Endothelial cell of umbilical vein (primary cell): Measurements from ENCODE around the gene TNFRSF14. TPM values are rescaled to one million over a fixed set of nuclear protein-coding genes. Genes with fewer than 3 reads are reported as not detected.

Experiments used
- BruUV-seq: library from RNA; stranded (reverse); fragments of 400-500 nt; replicated peaks from 2 replicates; lab custom pipeline; 2021; lab: Mats Ljungman, UMichigan
- CTCF ChIA-PET: fragments of 300-600, 350-600 bp; sonication (Branson Sonifier 250); formaldehyde crosslinking; loops from one replicate; lab custom pipeline; 2021; ENCODE audit warnings: antibody characterized with exemption, inconsistent platforms; lab: Charles Lee
- POLR2A ChIA-PET: fragments of 300-600, 350-600 bp; sonication (Branson Sonifier 250); formaldehyde crosslinking; loops from one replicate; lab custom pipeline; 2021; ENCODE audit warnings: antibody characterized with exemption, inconsistent platforms; lab: Charles Lee
- DNase-seq: peaks from one replicate; pipeline ENCODE4 v3.0.0-alpha.2; 2011; ENCODE audit warnings: low read depth, low spot score
- FAIRE-seq: peaks from 2 replicates; lab custom pipeline; 2011; peaks lifted over from hg19 to GRCh38; lab: Jason Lieb, UNC
- H2AFZ ChIP-seq: 2 replicates; pipeline ENCODE4 v1.6.0; 2012; ENCODE audit warnings: low read depth, low read length, control low read depth, inconsistent platforms
- H3K27ac ChIP-seq: 2 replicates; pipeline ENCODE4 v1.5.1; 2011; ENCODE audit warnings: low read depth, mild to moderate bottlenecking, control low read depth, low read length, moderate library complexity; ENCODE audit not compliant: insufficient read depth
- H3K27me3 ChIP-seq, 2 experiments: 2 replicates each; pipeline versions ENCODE4 v1.6.0 to v1.6.1; 2011; ENCODE audit warnings: low read length in 2 of 2, mixed read lengths in 1 of 2; ENCODE audit not compliant: control insufficient read depth in 2 of 2, insufficient read depth in 2 of 2
- H3K36me3 ChIP-seq, 2 experiments: 2 replicates in 1 of 2; 3 replicates in 1 of 2; pipeline ENCODE4 v1.5.1; 2011; ENCODE audit warnings: low read length in 2 of 2, mild to moderate bottlenecking in 1 of 2, moderate library complexity in 1 of 2; ENCODE audit not compliant: control insufficient read depth in 2 of 2, insufficient read depth in 2 of 2; ENCODE audit errors: extremely low read depth in 1 of 2
- H3K4me1 ChIP-seq: 3 replicates; pipeline ENCODE4 v1.5.1; 2011; ENCODE audit warnings: mild to moderate bottlenecking, low read length; ENCODE audit not compliant: control insufficient read depth, insufficient read depth; ENCODE audit errors: extremely low read depth
- H3K4me2 ChIP-seq: 2 replicates; pipeline ENCODE4 v1.6.1; 2011; ENCODE audit warnings: low read length, control low read depth, mixed read lengths; ENCODE audit not compliant: insufficient read depth
- H3K4me3 ChIP-seq, 3 experiments: fragments of 200-600 bp in 1 of 3; sonication (generic), shearing (Covaris generic) in 1 of 3; replicated peaks in 1 of 3; 2 replicates each; pipeline ENCODE4 v1.5.1; 2011 to 2016; ENCODE audit warnings: control low read depth in 3 of 3, low read length in 3 of 3, mild to moderate bottlenecking in 2 of 3, inconsistent platforms in 1 of 3, low read depth in 1 of 3, moderate library complexity in 1 of 3; ENCODE audit not compliant: insufficient read depth in 1 of 3
- H3K79me2 ChIP-seq: 2 replicates; pipeline ENCODE4 v1.6.0; 2012; ENCODE audit warnings: low read length, inconsistent platforms; ENCODE audit not compliant: control insufficient read depth, insufficient read depth
- H3K9ac ChIP-seq: replicated peaks from 2 replicates; pipeline ENCODE3; 2011; ENCODE audit warnings: low read length, control low read depth; ENCODE audit not compliant: insufficient read depth; ENCODE audit errors: extremely low read depth
- H3K9me1 ChIP-seq: replicated peaks from 3 replicates; pipeline ENCODE4 v1.6.0; 2011; ENCODE audit warnings: mild to moderate bottlenecking, low read length; ENCODE audit not compliant: control insufficient read depth, insufficient read depth; ENCODE audit errors: extremely low read depth
- H3K9me3 ChIP-seq: replicated peaks from 2 replicates; pipeline ENCODE4 v1.5.1; 2012; ENCODE audit warnings: low read length, inconsistent platforms; ENCODE audit not compliant: control insufficient read depth, insufficient read depth
- H4K20me1 ChIP-seq: replicated peaks from 2 replicates; pipeline ENCODE3; 2011; ENCODE audit warnings: mild to moderate bottlenecking, low read length; ENCODE audit not compliant: control insufficient read depth, insufficient read depth; ENCODE audit errors: extremely low read depth
- CTCF ChIP-seq, 2 donors: IDR thresholded peaks; 1 replicate in 1 of 2; 2 replicates in 1 of 2; pipeline ENCODE4 v1.5.1; 2011; ENCODE audit warnings: low read length in 2 of 2, mild to moderate bottlenecking in 2 of 2, moderate library complexity in 2 of 2, control low read depth in 1 of 2, inconsistent platforms in 1 of 2, low read depth in 1 of 2; ENCODE audit not compliant: insufficient read depth in 1 of 2; ENCODE audit errors: extremely low read depth in 1 of 2
- EZH2 ChIP-seq: IDR thresholded peaks from 2 replicates; pipeline ENCODE4 v1.6.1; 2012; ENCODE audit warnings: borderline replicate concordance, low read depth, mild to moderate bottlenecking, moderate library complexity, low read length, inconsistent platforms; ENCODE audit not compliant: severe bottlenecking
- FOS ChIP-seq: IDR thresholded peaks from 2 replicates; pipeline ENCODE4 v1.6.1; 2011; ENCODE audit warnings: mild to moderate bottlenecking, low read length, moderate library complexity, borderline replicate concordance; ENCODE audit not compliant: insufficient read depth
- GATA2 ChIP-seq: IDR thresholded peaks from 2 replicates; pipeline ENCODE4 v1.7.0; 2011; ENCODE audit warnings: low read depth, mild to moderate bottlenecking, moderate library complexity, mixed read lengths, low read length; ENCODE audit not compliant: insufficient read length, insufficient read depth
- JUN ChIP-seq: IDR thresholded peaks from 2 replicates; pipeline ENCODE4 v1.6.1; 2011; ENCODE audit warnings: borderline replicate concordance, low read depth; ENCODE audit not compliant: insufficient read length, insufficient read depth
- MAX ChIP-seq: IDR thresholded peaks from 2 replicates; pipeline ENCODE4 v1.6.1; 2011; ENCODE audit not compliant: insufficient read depth, insufficient read length
- MYC ChIP-seq: IDR thresholded peaks from one replicate; pipeline ENCODE4 v1.6.1; 2011; ENCODE audit warnings: mild to moderate bottlenecking, low read depth, low read length
- POLR2A ChIP-seq: IDR thresholded peaks from 2 replicates; pipeline ENCODE4 v1.6.1; 2012; ENCODE audit warnings: low read depth, mild to moderate bottlenecking, control low read depth, low read length
- POLR2AphosphoS5 ChIP-seq: IDR thresholded peaks from 2 replicates; pipeline ENCODE4 v1.6.1; 2012; ENCODE audit warnings: low read depth, mild to moderate bottlenecking, control low read depth, low read length, moderate library complexity; ENCODE audit not compliant: insufficient read depth
- dilution Hi-C: fragments of 300-500 bp; cut with MboI; formaldehyde crosslinking; loops from one replicate; pipeline ENCODE4 v1.15.0; 2019; ENCODE audit warnings: low sequenced_read_pairs; ENCODE audit not compliant: extremely low pct_ligation_motif_present
- intact Hi-C: fragments of 100-400 bp; cut with micrococcal nuclease; formaldehyde crosslinking; loops from one replicate; pipeline ENCODE4 v1.10.0; 2022
- polyA plus RNA-seq, 4 experiments: library from polyadenylated mRNA; depleted of rRNA in 3 of 4; stranded (reverse) in 3 of 4; unstranded in 1 of 4; fragments of >200 nt; gene quantifications; 2 replicates each; pipeline versions ENCODE4 v1.2.1 to v1.2.3, GENCODE V29; 2011 to 2012; ENCODE audit warnings: missing spikeins in 1 of 4
- total RNA-seq: library from RNA; stranded (reverse); gene quantifications from 2 replicates; pipeline ENCODE4 v1.2.3, GENCODE V29; 2021

Gene TNFRSF14
- total and polyA plus RNA-seq, 2 donors (not counting 3 experiments of a cell fraction or from before 2014, with no cell fraction given), result 40.9 to 49.4 TPM

GRCh38 chr1:2526824-2527555 lies 29.2 kb upstream of the TNFRSF14 start:
- ChIA-PET POLR2A (interaction anchor here (1.1 kb wide), 2 partner anchors 19 to 20 kb away, joined by 3 to 5 read pairs; no protein-coding TSS in a partner anchor), CTCF (interaction anchor here (1.2 to 2.0 kb wide), 6 partner anchors 12 to 332 kb away, joined by 3 to 13 read pairs (median 7); partner anchors contain the start of gene FAAP20)
- no peaks in the 10 kb centered on the region for H3K9me1 ChIP-seq
- TF ChIP-seq MYC (no peak), CTCF (IDR thresholded peaks at IDR 0.05; ENCODE audit: extremely low read depth in 1 of 2, insufficient read depth in 1 of 2, low read depth in 1 of 2, low read length in 2 of 2) (no peak), MAX (no peak), JUN (no peak), POLR2A (no peak), GATA2 (no peak), POLR2AphosphoS5 (no peak), FOS (no peak), EZH2 (no peak)
- no peaks in the 10 kb centered on the region for H3K9me3 ChIP-seq
- no peak overlapping the region for H2AFZ ChIP-seq
- H4K20me1 ChIP-seq, result no peaks in the 10 kb centered on the region
- peaks cover 38% of the 10 kb centered on the region for H3K79me2 ChIP-seq
- no peak for DNase-seq
- peaks cover 17% of the 10 kb centered on the region for H3K4me1 ChIP-seq
- intact Hi-C loops, result loop anchor here (1.0 to 2.0 kb wide), 5 partner anchors 19 to 1373 kb away; partner anchors contain the start of genes C1orf174 and PRXL2B
- BruUV-seq, result no TSS peak
- no peak overlapping the region for H3K9ac ChIP-seq
- H3K4me3 ChIP-seq, result no peak overlapping the region
- no peak overlapping the region for H3K27ac ChIP-seq
- no peaks in the 10 kb centered on the region for H3K36me3 ChIP-seq
- dilution Hi-C loops, result no loop called here
- H3K4me2 ChIP-seq, result no peak overlapping the region
- H3K27me3 ChIP-seq, result peaks cover 14 to 17% of the 10 kb centered on the region in 2 experiments
- no peak for FAIRE-seq
